Measurements from ENCODE around the gene XXYLT1. TPM values are rescaled to one million over a fixed set of nuclear protein-coding genes. Genes with fewer than 3 reads are reported as not detected.
A peak's percentile ranks its signal among the peaks of the same experiment; 100 is the strongest.

XXYLT1 gene
- total and polyA plus RNA-seq, 2 of the 8 experiments (the other 6 are each of a cell fraction or from before 2014, with no cell fraction given), result 18.9 to 23.8 TPM

DNA sequence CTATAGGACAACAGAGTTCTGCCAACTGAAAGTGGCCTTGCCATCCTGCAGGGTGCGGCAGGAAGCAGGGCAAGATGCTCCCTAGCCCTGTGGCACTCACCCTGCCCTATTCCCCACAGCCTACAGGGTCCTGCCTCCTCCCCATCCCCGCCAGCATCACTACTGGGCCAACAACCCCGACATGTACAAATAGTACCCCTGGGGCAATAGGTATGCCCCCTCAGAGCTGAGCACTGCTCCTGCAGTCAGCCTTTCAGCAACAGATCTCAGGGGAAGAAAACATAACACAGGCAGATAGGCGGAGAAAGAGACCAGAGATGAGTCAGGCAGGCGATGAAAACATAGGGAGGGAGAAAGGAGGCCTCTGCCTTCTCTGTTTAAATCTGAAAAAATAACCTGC is 74.7 kb downstream of the XXYLT1 start:
- no peaks in the 10 kb centered on the region for H3K36me3 ChIP-seq (ENCODE audit: control insufficient read depth in 2 of 4, insufficient read depth in 4 of 4, low read length in 3 of 4)
- H3K4me2 ChIP-seq (ENCODE audit: insufficient read depth in 1 of 2, low read depth in 2 of 2, low read length in 2 of 2), result 0 out of 4 replicates have a peak overlapping the region, but pooled peaks of 1 of the 2 experiments have one; percentile 5
- H3K4me3 ChIP-seq (ENCODE audit: extremely low read depth in 1 of 4, insufficient read depth in 2 of 4, low read depth in 3 of 4, low read length in 4 of 4), result no peak overlapping the region
- peaks cover 0 to 8% of the 10 kb centered on the region in 2 experiments; a peak in 2 of 4 replicates for H3K9me3 ChIP-seq (ENCODE audit: insufficient read depth in 2 of 2, low read depth in 1 of 2, low read length in 1 of 2)
- H2AK5ac ChIP-seq (ENCODE audit: low read depth, low read length), result peak overlapping the region; percentile 55; the same call in 1 of the 2 replicates
- H2BK5ac ChIP-seq (ENCODE audit: low read depth, low read length), result peak overlapping the region; percentile 96; the same call in 1 of the 2 replicates
- H4K20me1 ChIP-seq (replicated peaks in 1 of 2; ENCODE audit: control insufficient read depth in 1 of 2, insufficient read depth in 2 of 2, low read length in 2 of 2), result peaks cover 3 to 4% of the 10 kb centered on the region in 2 experiments
- no peak for TF ChIP-seq ZNF274 (IDR thresholded peaks at IDR 0.05; ENCODE audit: borderline replicate concordance, extremely low read depth, low read length)
- no peak for TF ChIP-seq MAX (IDR thresholded peaks at IDR 0.05)
- TF ChIP-seq GABPA (IDR thresholded peaks at IDR 0.05; ENCODE audit: borderline replicate concordance, insufficient read depth, low read length), result no peak
- TF ChIP-seq CEBPB (IDR thresholded peaks at IDR 0.05; ENCODE audit: low read depth, low read length), result no peak
- no peak for TF ChIP-seq RNF2 (IDR thresholded peaks at IDR 0.05; ENCODE audit: borderline replicate concordance, low read depth, low read length, missing control alignments, poor library complexity, severe bottlenecking)
- TF ChIP-seq GTF2F1 (IDR thresholded peaks at IDR 0.05; ENCODE audit: borderline replicate concordance, low read depth, low read length), result no peak
- H3K56ac ChIP-seq (replicated peaks; ENCODE audit: insufficient read length, low read depth, low read length), result no peak overlapping the region
- DNase-seq (ENCODE audit: low read depth in 1 of 2, low spot score in 2 of 2) (no peak), FAIRE-seq (no peak)
- H3K27me3 ChIP-seq (replicated peaks in 1 of 4; ENCODE audit: control insufficient read depth in 3 of 4, extremely low read depth in 1 of 4, insufficient read depth in 3 of 4, low read length in 3 of 4), result no peaks in the 10 kb centered on the region
- no peak overlapping the region for H3K14ac ChIP-seq (ENCODE audit: insufficient read length)
- H4K8ac ChIP-seq (ENCODE audit: extremely low read depth, insufficient read depth, low read length), result no peak overlapping the region
- no peak overlapping the region; the same call in 1 of the 2 replicates for H3K18ac ChIP-seq (ENCODE audit: extremely low read depth, low read length)
- no peak overlapping the region for H3K4ac ChIP-seq (replicated peaks; ENCODE audit: insufficient read length, low read depth, low read length)
- H3K9ac ChIP-seq (replicated peaks in 1 of 4; ENCODE audit: extremely low read depth in 1 of 4, low read depth in 3 of 4, low read length in 3 of 4), result no peak overlapping the region
- no peaks in the 10 kb centered on the region for H3K23me2 ChIP-seq (ENCODE audit: low read depth, low read length)
- peaks cover 0 to 66% of the 10 kb centered on the region in 2 experiments; a peak in 3 of 4 replicates for H3K79me2 ChIP-seq (ENCODE audit: control insufficient read depth in 1 of 2, insufficient read depth in 2 of 2, low read length in 2 of 2)
- H3K79me1 ChIP-seq (ENCODE audit: low read depth, low read length), result peaks cover 4% of the 10 kb centered on the region
- ChIA-PET POLR2A (ENCODE audit: partially characterized antibody) (interaction anchor here (3.1 kb wide), 1 partner anchor 14 kb away, joined by 9 read pairs; no protein-coding TSS in a partner anchor), CTCF (ENCODE audit: partially characterized antibody) (interaction anchor here (0.6 to 2.2 kb wide), 14 partner anchors 9 to 455 kb away, joined by 3 to 7 read pairs (median 3); no protein-coding TSS in a partner anchor)
- no peak overlapping the region for H2BK20ac ChIP-seq (ENCODE audit: low read length)
- peaks cover 9 to 19% (median 10%) of the 10 kb centered on the region in 4 experiments for H3K4me1 ChIP-seq (replicated peaks in 1 of 4; ENCODE audit: control insufficient read depth in 3 of 4, insufficient read depth in 4 of 4, low read length in 3 of 4)
- no peak overlapping the region for H3K27ac ChIP-seq (ENCODE audit: low read depth, low read length)
- H2BK15ac ChIP-seq (ENCODE audit: low read length), result no peak overlapping the region
- 60% methylated on average over 5 of the region's 5 CpGs; no CpG with 5 or more reads in 1 of the 2 experiments for WGBS, 2 experiments (ENCODE audit: extremely low coverage in 1 of 2, insufficient coverage in 1 of 2, insufficient read length in 1 of 2, insufficient replicate concordance in 2 of 2, low coverage in 1 of 2, low lambda C conversion rate in 2 of 2, missing lambda C conversion rate in 1 of 2)
- H2BK120ac ChIP-seq (replicated peaks; ENCODE audit: low read depth, low read length), result no peak overlapping the region
- H4K91ac ChIP-seq (replicated peaks; ENCODE audit: insufficient read length, low read length), result no peak overlapping the region
- H4K5ac ChIP-seq (ENCODE audit: insufficient read length, low read depth, low read length), result no peak overlapping the region
- H2AFZ ChIP-seq (ENCODE audit: low read length), result no peak overlapping the region
- H2BK12ac ChIP-seq (ENCODE audit: low read depth, low read length), result peak overlapping the region; percentile 99; the same call in 1 of the 2 replicates
- no peak overlapping the region for H3K23ac ChIP-seq (ENCODE audit: insufficient read length)
